HepG2 (cell line): Measurements from ENCODE around the gene RGP1. TPM values are rescaled to one million over a fixed set of nuclear protein-coding genes. Genes with fewer than 3 reads are reported as not detected.

Experiments used
- JARID2 ChIP-seq: sonication (generic); formaldehyde crosslinking; IDR thresholded peaks from 2 replicates; pipeline ENCODE4 v1.8.1; 2023; ENCODE audit warnings: missing genetic modification reagents, inconsistent platforms; ENCODE audit not compliant: insufficient replicate concordance
- KMT2B ChIP-seq: IDR thresholded peaks from 2 replicates; pipeline ENCODE4 v1.6.1; 2016; ENCODE audit warnings: missing genetic modification reagents, missing compliant biosample characterization
- ZFP1 ChIP-seq: IDR thresholded peaks from 2 replicates; pipeline ENCODE4 v1.6.1; 2016
- ZNF557 ChIP-seq: sonication (generic); formaldehyde crosslinking; IDR thresholded peaks from 2 replicates; pipeline ENCODE4 v1.4.0; 2020; ENCODE audit warnings: missing genetic modification reagents
- ZNF564 ChIP-seq: sonication (generic); formaldehyde crosslinking; IDR thresholded peaks from 2 replicates; pipeline ENCODE4 v1.8.1; 2023; ENCODE audit warnings: mild to moderate bottlenecking, missing genetic modification reagents
- polyA plus RNA-seq, 8 experiments: library from polyadenylated mRNA; depleted of rRNA in 3 of 8; stranded (reverse) in 7 of 8; unstranded in 1 of 8; fragments of >200 nt; fragmentation: Illumina TruSeq in 4 of 8; extraction: Trizol in 4 of 8; gene quantifications; 2 replicates each; pipeline versions ENCODE4 v1.2.1 to v1.2.3, GENCODE V29; 2011 to 2016; ENCODE audit warnings: low read depth in 4 of 8, missing spikeins in 1 of 8, mixed read lengths in 1 of 8; ENCODE audit not compliant: insufficient read depth in 1 of 8
- total RNA-seq, 5 experiments: library from RNA; depleted of rRNA; stranded (reverse); fragments of >200 nt; fragmentation: Illumina TruSeq; extraction: Trizol; gene quantifications; 2 replicates each; pipeline ENCODE4 v1.2.3, GENCODE V29; 2016; ENCODE audit warnings: low read depth in 1 of 5
- TF ChIP-seq, protein P1 (sequence below): sonication (generic); formaldehyde crosslinking; IDR thresholded peaks from one replicate; pipeline ENCODE4 v1.5.1; 2020; ENCODE audit warnings: mild to moderate bottlenecking, missing genetic modification reagents; ENCODE audit errors: not compliant biosample characterization
- TF ChIP-seq, protein P2 (sequence below): sonication (generic); formaldehyde crosslinking; IDR thresholded peaks from 2 replicates; pipeline ENCODE4 v1.4.0; 2020; ENCODE audit warnings: missing genetic modification reagents
- TF ChIP-seq, protein P3 (sequence below): sonication (generic); formaldehyde crosslinking; IDR thresholded peaks from 2 replicates; pipeline ENCODE4 v1.9.0; 2021; ENCODE audit warnings: missing genetic modification reagents, borderline replicate concordance
- TF ChIP-seq, protein P4 (sequence below): sonication (generic); formaldehyde crosslinking; conservative IDR thresholded peaks from 2 replicates; pipeline ENCODE4 v1.4.0; 2020; ENCODE audit warnings: missing genetic modification reagents
- TF ChIP-seq, protein P5 (sequence below): sonication (generic); formaldehyde crosslinking; IDR thresholded peaks from 2 replicates; pipeline ENCODE4 v1.8.1; 2023; ENCODE audit warnings: missing genetic modification reagents, inconsistent platforms, borderline replicate concordance
- TF ChIP-seq, protein P6 (sequence below): sonication (generic); formaldehyde crosslinking; IDR thresholded peaks from 2 replicates; pipeline ENCODE4 v1.5.1; 2020; ENCODE audit warnings: mild to moderate bottlenecking, missing genetic modification reagents, borderline replicate concordance

Gene RGP1
- total and polyA plus RNA-seq, 2 of the 13 experiments (the other 11 are each of a cell fraction or from before 2014, with no cell fraction given), result 12.7 to 21.0 TPM

DNA sequence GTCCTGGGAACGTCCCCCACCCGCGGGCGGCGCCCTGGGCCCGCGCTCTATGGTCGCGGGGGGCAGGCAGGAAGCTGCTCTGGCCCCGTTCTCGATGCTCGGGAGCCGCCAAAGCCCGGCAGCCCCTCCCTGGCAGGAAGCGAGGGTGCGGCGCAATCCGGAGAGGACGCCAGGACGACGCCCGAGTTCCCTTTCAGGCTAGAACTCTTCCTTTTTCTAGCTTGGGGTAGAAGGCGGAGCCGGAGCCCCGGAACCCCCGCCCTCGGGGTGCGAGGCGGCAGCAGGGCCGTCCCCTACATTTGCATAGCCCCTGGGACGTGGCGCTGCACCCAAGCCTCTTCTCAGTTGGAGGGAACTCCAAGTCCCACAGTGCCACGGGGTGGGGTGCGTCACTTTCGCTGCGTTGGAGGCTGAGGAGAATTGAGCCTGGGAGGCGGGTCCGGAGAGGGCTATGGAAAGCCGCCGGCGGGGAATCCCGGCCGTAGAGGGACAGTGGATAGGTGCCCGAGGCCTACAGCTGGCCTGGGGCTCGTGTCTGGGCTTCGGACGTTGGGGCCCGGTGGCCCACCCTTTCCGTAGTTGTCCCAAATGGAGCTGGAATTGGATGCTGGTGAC lies 16.8 kb upstream of the RGP1 start, which contains the start of the genes CREB3 and TLN1 (continued):
- TF ChIP-seq, protein P1, sequence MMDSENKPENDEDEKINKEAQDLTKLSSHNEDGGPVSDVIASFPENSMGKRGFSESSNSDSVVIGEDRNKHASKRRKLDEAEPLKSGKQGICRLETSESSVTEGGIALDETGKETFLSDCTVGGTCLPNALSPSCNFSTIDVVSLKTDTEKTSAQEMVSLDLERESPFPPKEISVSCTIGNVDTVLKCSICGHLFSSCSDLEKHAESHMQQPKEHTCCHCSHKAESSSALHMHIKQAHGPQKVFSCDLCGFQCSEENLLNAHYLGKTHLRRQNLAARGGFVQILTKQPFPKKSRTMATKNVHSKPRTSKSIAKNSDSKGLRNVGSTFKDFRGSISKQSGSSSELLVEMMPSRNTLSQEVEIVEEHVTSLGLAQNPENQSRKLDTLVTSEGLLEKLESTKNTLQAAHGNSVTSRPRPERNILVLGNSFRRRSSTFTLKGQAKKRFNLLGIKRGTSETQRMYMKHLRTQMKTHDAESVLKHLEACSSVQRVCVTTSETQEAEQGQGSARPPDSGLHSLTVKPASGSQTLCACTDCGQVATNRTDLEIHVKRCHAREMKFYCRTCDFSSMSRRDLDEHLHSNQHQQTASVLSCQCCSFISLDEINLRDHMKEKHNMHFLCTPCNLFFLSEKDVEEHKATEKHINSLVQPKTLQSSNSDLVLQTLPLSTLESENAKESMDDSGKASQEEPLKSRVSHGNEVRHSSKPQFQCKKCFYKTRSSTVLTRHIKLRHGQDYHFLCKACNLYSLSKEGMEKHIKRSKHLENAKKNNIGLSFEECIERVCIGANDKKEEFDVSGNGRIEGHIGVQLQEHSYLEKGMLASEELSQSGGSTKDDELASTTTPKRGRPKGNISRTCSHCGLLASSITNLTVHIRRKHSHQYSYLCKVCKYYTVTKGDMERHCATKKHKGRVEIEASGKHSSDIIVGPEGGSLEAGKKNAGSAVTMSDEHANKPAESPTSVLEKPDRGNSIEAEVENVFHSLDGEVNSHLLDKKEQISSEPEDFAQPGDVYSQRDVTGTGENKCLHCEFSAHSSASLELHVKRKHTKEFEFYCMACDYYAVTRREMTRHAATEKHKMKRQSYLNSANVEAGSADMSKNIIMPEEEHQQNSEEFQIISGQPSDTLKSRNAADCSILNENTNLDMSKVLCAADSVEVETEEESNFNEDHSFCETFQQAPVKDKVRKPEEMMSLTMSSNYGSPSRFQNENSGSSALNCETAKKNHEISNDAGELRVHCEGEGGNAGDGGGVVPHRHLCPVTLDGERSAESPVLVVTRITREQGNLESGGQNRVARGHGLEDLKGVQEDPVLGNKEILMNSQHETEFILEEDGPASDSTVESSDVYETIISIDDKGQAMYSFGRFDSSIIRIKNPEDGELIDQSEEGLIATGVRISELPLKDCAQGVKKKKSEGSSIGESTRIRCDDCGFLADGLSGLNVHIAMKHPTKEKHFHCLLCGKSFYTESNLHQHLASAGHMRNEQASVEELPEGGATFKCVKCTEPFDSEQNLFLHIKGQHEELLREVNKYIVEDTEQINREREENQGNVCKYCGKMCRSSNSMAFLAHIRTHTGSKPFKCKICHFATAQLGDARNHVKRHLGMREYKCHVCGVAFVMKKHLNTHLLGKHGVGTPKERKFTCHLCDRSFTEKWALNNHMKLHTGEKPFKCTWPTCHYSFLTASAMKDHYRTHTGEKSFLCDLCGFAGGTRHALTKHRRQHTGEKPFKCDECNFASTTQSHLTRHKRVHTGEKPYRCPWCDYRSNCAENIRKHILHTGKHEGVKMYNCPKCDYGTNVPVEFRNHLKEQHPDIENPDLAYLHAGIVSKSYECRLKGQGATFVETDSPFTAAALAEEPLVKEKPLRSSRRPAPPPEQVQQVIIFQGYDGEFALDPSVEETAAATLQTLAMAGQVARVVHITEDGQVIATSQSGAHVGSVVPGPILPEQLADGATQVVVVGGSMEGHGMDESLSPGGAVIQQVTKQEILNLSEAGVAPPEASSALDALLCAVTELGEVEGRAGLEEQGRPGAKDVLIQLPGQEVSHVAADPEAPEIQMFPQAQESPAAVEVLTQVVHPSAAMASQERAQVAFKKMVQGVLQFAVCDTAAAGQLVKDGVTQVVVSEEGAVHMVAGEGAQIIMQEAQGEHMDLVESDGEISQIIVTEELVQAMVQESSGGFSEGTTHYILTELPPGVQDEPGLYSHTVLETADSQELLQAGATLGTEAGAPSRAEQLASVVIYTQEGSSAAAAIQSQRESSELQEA (CRISPR knock-in tag), result no peak
- TF ChIP-seq, protein P2, sequence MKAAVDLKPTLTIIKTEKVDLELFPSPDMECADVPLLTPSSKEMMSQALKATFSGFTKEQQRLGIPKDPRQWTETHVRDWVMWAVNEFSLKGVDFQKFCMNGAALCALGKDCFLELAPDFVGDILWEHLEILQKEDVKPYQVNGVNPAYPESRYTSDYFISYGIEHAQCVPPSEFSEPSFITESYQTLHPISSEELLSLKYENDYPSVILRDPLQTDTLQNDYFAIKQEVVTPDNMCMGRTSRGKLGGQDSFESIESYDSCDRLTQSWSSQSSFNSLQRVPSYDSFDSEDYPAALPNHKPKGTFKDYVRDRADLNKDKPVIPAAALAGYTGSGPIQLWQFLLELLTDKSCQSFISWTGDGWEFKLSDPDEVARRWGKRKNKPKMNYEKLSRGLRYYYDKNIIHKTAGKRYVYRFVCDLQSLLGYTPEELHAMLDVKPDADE (CRISPR knock-in tag), result no peak
- peak; percentile 53 for TF ChIP-seq KMT2B (CRISPR knock-in tag)
- TF ChIP-seq ZFP1, result no peak
- TF ChIP-seq, protein P3, sequence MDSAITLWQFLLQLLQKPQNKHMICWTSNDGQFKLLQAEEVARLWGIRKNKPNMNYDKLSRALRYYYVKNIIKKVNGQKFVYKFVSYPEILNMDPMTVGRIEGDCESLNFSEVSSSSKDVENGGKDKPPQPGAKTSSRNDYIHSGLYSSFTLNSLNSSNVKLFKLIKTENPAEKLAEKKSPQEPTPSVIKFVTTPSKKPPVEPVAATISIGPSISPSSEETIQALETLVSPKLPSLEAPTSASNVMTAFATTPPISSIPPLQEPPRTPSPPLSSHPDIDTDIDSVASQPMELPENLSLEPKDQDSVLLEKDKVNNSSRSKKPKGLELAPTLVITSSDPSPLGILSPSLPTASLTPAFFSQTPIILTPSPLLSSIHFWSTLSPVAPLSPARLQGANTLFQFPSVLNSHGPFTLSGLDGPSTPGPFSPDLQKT (CRISPR knock-in tag), result no peak
- TF ChIP-seq ZNF557 (CRISPR knock-in tag), result no peak
- TF ChIP-seq, protein P4, sequence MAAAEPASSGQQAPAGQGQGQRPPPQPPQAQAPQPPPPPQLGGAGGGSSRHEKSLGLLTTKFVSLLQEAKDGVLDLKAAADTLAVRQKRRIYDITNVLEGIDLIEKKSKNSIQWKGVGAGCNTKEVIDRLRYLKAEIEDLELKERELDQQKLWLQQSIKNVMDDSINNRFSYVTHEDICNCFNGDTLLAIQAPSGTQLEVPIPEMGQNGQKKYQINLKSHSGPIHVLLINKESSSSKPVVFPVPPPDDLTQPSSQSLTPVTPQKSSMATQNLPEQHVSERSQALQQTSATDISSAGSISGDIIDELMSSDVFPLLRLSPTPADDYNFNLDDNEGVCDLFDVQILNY (CRISPR knock-in tag), result no peak
- no peak for TF ChIP-seq ZNF564 (CRISPR knock-in tag)
- TF ChIP-seq JARID2, result no peak
- TF ChIP-seq, protein P5, sequence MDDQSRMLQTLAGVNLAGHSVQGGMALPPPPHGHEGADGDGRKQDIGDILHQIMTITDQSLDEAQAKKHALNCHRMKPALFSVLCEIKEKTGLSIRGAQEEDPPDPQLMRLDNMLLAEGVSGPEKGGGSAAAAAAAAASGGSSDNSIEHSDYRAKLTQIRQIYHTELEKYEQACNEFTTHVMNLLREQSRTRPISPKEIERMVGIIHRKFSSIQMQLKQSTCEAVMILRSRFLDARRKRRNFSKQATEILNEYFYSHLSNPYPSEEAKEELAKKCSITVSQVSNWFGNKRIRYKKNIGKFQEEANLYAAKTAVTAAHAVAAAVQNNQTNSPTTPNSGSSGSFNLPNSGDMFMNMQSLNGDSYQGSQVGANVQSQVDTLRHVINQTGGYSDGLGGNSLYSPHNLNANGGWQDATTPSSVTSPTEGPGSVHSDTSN (CRISPR knock-in tag), result peak; percentile 38; the same call in 1 of the 2 replicates
- TF ChIP-seq, protein P6, sequence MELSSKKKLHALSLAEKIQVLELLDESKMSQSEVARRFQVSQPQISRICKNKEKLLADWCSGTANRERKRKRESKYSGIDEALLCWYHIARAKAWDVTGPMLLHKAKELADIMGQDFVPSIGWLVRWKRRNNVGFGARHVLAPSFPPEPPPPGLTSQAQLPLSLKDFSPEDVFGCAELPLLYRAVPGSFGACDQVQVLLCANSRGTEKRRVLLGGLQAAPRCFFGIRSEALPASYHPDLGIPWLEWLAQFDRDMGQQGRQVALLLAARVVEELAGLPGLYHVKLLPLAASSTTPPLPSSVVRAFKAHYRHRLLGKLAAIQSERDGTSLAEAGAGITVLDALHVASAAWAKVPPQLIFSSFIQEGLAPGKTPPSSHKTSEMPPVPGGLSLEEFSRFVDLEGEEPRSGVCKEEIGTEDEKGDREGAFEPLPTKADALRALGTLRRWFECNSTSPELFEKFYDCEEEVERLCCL (CRISPR knock-in tag), result no peak; the same call in 1 of the 2 replicates
